GM21528 (cell line): ENCODE data around the gene ARHGEF35.
"Not testable (repeated sequence)": the region's sequence is repeated elsewhere in the genome, so short reads cannot be mapped to it uniquely, and the experiment has no call there.

Experiments
- ATAC-seq: cut with Tn5 transposase; IDR thresholded peaks from one replicate; pipeline ENCODE4 v1.9.1; 2021; ENCODE audit warnings: mild to moderate bottlenecking, moderate library complexity; ENCODE audit not compliant: unreplicated experiment, low FRiP score

ARHGEF35 gene

GRCh38 chr7:144195212-144195872 is at the start of gene ARHGEF35:
Gene ARHGEF35 (minus strand): TSS chr7:144195833. CDS start chr7:144188383, 7,450 bp downstream.
- peak; percentile 67 for ATAC-seq

- ATAC-seq = not testable (repeated sequence)
Measured at GRCh38 chr7:144245372-144245771, 49.7 kb upstream of the ARHGEF35 start.

- ATAC-seq = not testable (repeated sequence)
Measured at GRCh38 chr7:144239365-144239764, 43.7 kb upstream of the ARHGEF35 start, which contains the start of gene OR2A42. Gene OR2A42 (minus strand): TSS chr7:144239605. CDS start chr7:144232843, 6,762 bp downstream.

GRCh38 chr7:144238530-144239082 is 43.0 kb upstream of the ARHGEF35 start:
- ATAC-seq = not testable (repeated sequence)

GRCh38 chr7:144233039-144233438 is 37.4 kb upstream of the ARHGEF35 start:
- ATAC-seq = not testable (repeated sequence)

- ATAC-seq = not testable (repeated sequence)
Measured at GRCh38 chr7:144231027-144231426, 35.4 kb upstream of the ARHGEF35 start.

GRCh38 chr7:144228810-144229209 is 33.2 kb upstream of the ARHGEF35 start:
- ATAC-seq = not testable (repeated sequence)

GRCh38 chr7:144226866-144227265 is 31.2 kb upstream of the ARHGEF35 start:
- ATAC-seq = not testable (repeated sequence)

GRCh38 chr7:144223675-144224074 is 28.0 kb upstream of the ARHGEF35 start:
- ATAC-seq = not testable (repeated sequence)

- not testable (repeated sequence) for ATAC-seq
Measured at GRCh38 chr7:144220531-144220930, 24.9 kb upstream of the ARHGEF35 start.

- not testable (repeated sequence) for ATAC-seq
Measured at GRCh38 chr7:144219149-144219548, 23.5 kb upstream of the ARHGEF35 start.

- ATAC-seq = not testable (repeated sequence)
Measured at GRCh38 chr7:144218581-144218980, 22.9 kb upstream of the ARHGEF35 start.

GRCh38 chr7:144217200-144217599 is 21.6 kb upstream of the ARHGEF35 start:
- ATAC-seq = not testable (repeated sequence)

GRCh38 chr7:144205306-144205705 is 9.7 kb upstream of the ARHGEF35 start:
- not testable (repeated sequence) for ATAC-seq

- ATAC-seq = not testable (repeated sequence)
Measured at GRCh38 chr7:144203086-144203485, 7.5 kb upstream of the ARHGEF35 start.

- peak; percentile 24 for ATAC-seq
Measured at GRCh38 chr7:144201978-144202377, 6.3 kb upstream of the ARHGEF35 start.

- not testable (repeated sequence) for ATAC-seq
Measured at GRCh38 chr7:144198934-144199333, 3.3 kb upstream of the ARHGEF35 start.

- not testable (repeated sequence) for ATAC-seq
Measured at GRCh38 chr7:144194453-144194852, 1.2 kb downstream of the ARHGEF35 start.

GRCh38 chr7:144193782-144194181 is 1.9 kb downstream of the ARHGEF35 start:
- ATAC-seq = not testable (repeated sequence)

GRCh38 chr7:144188578-144189171 is 7.0 kb downstream of the ARHGEF35 start:
- ATAC-seq = not testable (repeated sequence)

- ATAC-seq = not testable (repeated sequence)
Measured at GRCh38 chr7:144187848-144188247, 7.8 kb downstream of the ARHGEF35 start.
